GM21576 (cell line): ENCODE data around the gene CH25H.
"Not testable (repeated sequence)": the region's sequence is repeated elsewhere in the genome, so short reads cannot be mapped to it uniquely, and the experiment has no call there.

Experiments used
- ATAC-seq: cut with Tn5 transposase; IDR thresholded peaks from one replicate; pipeline ENCODE4 v1.9.1; 2021; ENCODE audit warnings: mild to moderate bottlenecking, moderate library complexity; ENCODE audit not compliant: unreplicated experiment

The CH25H gene

DNA sequence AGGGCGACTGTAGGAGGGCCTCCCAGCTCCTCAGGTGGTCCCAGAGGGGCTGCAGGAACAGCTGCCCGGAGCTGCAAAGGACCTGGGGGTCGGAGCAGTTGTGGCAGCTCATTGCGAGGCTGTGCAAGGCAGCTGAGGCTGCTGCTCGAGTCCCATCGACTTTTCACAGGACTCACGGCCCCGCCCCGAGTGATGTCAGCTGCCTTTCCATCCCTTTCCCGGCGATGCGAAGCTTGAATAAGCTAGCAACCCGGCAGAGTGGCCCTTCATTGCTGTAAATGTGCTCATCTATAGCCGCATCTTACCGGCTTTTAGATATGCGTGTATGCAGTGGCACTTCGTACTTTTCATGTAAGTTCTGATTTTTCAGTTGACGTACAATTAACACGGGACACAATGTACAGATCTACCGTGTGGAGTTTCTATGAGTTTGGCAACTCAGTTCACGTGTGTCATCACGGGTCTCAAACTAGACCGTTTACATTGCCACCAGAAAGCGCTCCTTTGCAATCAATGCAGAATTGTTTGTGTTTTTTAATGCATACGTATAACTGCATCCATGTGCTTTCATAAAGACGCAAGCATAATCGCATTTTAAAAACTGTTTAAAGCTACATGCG lies at the start of gene CH25H:
CH25H (minus strand) TSS at position 137 of the 620 bp plus-strand sequence; CDS start at position 112, 25 bp downstream.
- no peak for ATAC-seq

DNA sequence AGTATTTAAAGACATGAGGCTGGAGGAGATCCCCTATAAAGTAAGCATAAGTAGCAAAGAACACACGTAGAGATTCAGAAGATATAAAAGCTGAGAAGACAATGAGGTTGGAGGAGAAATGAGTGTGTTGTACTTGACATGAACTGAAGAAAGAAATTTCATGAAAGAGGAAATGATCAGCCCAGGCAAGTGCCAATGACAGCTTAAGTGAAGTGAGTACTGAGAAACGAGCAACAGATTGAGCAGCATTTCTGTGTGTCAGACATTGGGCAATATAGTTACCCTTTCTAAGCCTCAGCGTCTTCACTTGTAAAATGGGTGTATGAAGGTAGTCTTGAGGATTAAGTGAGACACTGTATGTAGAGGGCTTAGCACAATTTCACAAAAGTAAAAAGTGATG lies 49.2 kb upstream of the CH25H start:
- ATAC-seq: no peak

GRCh38 chr10:89255793-89256192 lies 48.7 kb upstream of the CH25H start:
- ATAC-seq: no peak

DNA sequence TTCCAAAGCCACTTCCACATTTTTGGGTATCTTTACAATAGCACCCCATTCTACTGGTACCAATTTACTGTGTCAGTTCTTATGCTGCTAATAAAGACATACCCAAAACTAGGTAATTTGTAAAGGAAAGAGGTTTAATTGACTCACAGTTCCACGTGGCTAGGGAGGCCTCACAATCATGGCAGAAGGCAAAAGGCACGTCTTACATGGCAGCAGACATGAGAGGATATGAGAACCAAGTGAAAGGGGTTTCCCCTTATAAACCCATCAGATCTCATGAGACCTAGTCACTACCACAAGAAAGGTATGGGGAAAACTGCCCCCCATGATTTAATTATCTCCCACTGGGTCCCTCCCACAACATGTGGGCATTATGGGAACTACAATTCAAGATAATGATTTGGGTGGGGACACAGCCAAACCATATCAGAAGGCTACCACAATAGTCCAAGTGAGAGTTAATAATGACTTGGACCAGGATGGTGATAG lies 48.0 kb upstream of the CH25H start:
- not testable (repeated sequence) for ATAC-seq

DNA sequence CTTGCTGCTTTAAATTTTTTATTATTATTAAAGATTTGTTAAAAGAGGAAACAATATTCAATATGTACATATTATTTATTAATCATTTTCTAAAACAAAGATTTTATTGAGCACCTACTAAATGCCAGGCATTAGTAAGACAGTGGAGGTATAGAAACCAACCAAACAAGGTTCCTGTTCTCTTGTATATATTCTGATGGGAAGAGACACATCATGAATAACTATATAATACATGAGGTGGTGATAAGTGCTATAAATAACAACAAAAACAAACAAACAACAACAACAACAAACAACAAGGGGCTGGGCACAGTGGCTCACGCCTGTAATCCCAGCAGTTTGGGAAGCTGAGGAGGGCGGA lies 45.1 kb upstream of the CH25H start:
- no peak for ATAC-seq

DNA sequence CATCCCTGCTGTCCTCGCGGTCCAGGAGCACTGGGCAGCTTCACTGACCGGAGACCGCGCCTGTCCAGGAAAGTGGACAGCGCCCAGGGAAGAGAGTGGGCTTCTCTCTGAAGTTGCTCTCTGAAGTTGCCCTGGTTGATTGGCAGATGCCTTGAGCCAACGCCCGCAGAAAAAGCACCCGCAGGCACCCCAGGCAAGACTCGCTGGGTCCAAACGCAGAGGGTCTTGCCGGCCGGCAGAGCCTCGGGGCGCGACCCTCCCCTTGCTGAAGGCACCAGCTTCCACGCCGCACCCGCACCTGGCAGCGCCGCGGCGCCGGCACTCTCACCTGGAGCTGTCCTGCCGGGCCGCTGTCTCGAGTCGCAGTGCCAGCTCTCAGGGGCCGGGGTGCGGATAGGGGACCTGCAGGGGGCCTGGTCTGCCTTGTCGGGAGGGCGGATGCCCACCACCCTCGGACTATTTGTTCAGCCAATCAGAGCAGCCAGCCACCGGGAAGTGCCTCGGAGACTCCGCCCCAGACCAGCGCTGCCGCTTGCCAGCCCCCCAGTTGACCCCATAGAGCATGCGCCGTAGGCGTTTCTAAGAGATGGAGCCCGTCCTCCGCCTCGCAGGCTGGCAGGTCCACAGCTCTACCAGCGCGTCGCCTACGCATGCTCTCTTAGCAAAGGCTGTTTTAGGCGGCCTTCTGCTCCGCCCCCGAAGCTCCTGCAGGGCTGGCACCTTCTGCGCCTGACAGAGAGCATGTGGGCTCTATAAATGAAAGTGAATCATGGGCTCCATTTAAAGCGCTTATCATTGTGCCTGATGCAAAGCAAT lies 44.5 kb upstream of the CH25H start, which contains the start of gene LIPA:
LIPA (minus strand) TSS at position 367 of the 816 bp plus-strand sequence. CDS start 4,127 bp downstream, outside the sequence.
- ATAC-seq: peak; percentile 96

GRCh38 chr10:89250865-89251408 lies 43.8 kb upstream of the CH25H start:
- ATAC-seq: no peak

DNA sequence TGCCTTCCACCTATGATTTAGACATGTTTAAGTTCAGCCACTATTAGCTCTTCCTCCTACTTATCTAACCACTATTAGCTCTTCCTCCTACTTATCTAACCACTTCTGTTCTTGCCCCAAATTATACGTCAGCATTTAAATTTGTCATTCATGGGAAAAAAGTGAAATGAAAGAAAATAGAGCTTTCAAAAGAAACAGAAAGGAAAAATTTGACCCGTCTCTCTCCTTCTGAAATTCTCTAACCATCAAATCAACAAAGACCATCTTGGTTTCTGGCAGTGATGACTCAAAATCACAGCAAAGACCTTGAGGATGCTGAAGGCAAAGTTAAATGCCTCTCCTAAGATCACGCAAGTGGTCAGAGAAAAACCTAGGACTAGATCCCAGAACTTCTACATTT lies 41.9 kb upstream of the CH25H start:
- ATAC-seq: no peak

DNA sequence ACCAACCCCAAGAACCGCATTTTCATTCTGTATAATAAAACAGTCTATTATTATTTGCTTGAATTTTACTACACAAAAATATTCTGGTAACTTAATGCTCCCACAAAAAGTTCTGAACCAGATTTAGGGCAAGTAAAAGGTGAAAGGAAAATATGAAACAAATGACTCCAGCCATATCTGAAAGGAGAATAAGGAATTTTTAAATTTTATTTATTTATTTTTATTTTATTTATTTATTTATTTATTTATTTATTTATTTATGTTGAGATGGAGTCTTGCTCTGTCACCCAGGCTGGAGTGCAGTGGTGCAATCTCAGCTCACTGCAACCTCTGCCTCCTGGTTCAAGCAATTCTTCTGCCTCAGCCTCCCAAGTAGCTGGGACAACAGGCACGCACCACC lies 40.5 kb upstream of the CH25H start:
- not testable (repeated sequence) for ATAC-seq

DNA sequence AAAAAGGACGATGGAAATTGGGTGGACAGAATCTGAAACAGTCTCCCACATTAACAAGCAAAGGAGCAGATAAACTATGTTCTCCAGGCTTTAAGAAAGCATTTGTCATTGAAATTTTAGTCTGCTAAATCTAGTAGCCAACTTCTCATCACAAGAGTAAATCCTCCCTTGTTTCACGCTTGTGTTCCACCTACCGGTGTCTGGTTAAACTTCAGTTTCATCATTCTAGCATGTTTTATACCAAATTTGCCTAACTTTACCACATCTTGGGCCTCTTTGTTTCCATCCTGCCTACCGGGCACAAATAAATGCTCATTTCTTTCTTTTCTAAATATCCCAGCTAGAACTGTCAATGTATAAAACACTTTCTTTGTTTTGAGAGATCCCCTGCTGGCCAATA lies 38.7 kb upstream of the CH25H start:
- peak; percentile 41 for ATAC-seq

DNA sequence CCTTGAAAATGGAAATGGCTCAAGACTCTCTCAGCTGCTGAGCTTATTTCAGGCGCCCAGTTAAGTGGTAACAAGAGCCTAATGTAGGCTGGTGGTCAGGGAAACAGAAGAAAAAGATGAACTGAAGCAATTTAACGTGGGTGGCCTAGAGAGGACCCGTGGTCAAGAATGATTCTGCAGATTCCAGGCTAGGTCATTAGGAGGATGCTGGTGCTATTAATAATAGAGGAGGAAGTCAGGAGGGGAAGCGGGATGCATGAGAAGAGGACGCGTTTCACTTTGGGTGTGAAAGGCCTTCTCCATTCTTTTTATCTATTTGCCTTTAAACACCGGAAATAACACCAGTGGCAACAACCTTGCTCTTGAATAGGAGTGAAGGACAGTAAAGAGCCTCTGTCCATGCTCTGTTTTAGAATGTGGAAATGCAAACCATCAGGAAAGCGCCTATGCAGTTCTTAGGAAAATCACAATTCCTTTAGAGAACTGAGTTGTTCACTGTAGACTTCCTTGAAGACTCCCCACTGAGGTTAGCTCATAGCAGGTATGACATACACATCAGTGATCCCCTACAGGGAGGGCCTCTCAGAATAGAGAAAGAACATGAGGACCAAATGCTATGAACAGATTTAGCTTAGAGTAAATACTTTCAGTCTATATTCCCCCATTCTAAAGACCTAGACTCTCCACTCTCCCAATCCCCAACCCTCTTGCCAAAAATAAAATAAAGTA lies 35.9 kb upstream of the CH25H start:
- no peak for ATAC-seq

- no peak for ATAC-seq
Measured at GRCh38 chr10:89242345-89242684, 35.2 kb upstream of the CH25H start.

DNA sequence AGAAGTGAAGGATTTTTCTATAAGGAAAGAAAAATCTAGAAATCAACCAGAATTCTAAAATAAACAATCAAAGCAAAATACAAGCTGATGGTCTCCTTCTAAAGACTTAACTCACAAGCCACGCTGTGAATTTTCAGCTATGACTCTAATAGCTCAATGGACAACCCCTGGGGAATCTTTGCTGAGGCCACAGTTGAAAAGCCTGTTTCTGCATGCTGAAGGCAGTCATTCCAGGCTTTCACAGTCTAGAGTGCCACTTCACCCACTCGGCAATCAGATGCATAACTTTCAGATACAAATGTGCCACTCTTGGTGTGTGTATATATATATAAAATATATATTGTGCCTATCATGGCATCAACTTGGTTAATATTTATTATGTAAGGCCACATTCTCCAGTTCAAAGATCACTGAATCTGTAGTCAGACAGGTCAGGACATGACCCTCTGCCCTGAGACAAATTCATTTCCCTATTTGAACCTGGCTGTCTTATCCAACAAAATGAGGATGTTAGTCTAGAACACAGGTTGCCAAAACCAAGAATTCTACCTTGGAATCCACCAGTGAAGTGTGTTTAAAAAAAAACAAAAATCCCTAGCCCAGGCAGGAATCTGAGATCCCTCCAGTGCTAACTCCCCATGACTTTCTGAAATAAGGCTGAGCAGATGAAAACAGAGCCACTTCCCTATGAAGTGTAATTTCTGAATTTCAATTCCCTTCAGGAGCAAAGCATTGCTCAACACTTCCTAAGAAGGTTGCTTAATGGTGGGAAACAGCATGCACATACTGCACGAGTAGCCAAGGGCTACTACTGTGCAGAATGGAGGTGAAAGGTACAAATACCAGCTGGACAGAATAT lies 34.6 kb upstream of the CH25H start:
- no peak for ATAC-seq

GRCh38 chr10:89241026-89241425 lies 33.9 kb upstream of the CH25H start:
- no peak for ATAC-seq

DNA sequence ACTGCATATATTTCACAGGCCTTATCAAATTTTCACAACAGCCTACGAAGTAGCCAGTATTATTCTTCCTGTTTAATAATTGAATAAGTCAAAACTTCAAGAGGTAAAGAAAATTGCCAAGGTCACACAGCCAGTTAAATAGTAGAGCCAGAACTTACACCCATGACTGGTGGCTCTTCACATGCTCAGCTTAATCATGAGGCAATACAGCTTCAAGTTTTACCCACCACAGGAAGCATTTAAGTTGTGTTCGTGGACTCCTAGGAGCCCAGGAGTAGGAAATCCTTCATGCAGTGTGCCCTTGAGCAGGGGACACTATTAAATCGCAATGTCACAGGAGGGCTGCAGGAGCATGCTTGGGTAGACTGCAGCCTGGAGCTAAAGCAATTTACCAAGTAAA lies 33.4 kb upstream of the CH25H start:
- no peak for ATAC-seq

- ATAC-seq: no peak
Measured at GRCh38 chr10:89238956-89239644, 32.0 kb upstream of the CH25H start.

DNA sequence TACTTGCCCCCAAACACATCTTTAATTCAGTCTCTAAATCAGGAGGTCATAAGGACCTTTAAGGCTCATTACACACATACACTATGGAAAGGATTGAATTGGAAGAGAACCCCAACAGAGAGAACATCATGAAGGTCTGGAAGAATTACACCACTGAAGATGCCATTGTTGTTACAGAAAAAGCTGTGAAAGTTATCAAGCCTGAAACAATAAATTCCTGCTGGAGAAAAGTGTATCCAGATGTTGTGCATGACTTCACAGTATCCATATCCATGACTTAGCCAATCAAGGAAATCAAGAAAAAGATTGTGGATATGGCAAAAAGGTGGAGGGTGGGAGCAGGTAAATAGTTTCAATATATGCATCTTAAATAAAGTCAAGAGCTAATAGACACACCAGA lies 30.7 kb upstream of the CH25H start:
- ATAC-seq: no peak

DNA sequence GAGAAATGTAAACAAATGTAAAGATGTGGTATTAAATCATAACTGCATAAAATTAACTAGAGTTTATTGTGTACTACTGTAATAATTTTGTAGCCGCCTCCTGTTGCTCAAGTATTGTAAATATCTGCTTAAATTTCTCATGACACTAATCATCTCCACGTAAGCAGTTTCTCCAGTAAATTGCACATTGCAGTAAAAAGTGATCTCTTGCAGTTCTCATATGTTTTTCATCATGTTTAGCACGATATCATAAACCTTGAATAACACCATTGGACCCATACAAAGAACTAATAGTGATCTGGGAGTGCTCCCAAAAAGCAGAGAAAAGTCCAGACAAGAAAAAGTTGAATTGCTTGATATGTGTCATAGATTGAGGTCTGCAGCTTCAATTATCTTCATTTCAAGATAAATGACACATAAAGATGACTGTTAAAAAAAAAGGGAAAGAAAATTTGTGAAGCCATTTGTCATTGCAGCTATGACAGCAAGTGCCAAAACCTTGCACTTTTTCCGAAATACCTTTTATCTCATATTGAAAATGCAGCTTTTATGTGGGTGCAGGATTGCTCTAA lies 29.2 kb upstream of the CH25H start:
- no peak for ATAC-seq

GRCh38 chr10:89235073-89235798 lies 28.1 kb upstream of the CH25H start:
- ATAC-seq: no peak
